Measurements from ENCODE around the gene IFT20.
"Not testable (repeated sequence)": the region's sequence is repeated elsewhere in the genome, so short reads cannot be mapped to it uniquely, and the experiment has no call there.

Gene IFT20

GRCh38 chr17:28363776-28364650, 28.7 kb upstream of the IFT20 start:
- no peak for DNase-seq (ENCODE audit: low read depth)

- no peak for DNase-seq (ENCODE audit: low read depth)
Observed at GRCh38 chr17:28363186-28363585, 27.9 kb upstream of the IFT20 start.

GRCh38 chr17:28357901-28358197, 22.6 kb upstream of the IFT20 start:
- no peak for DNase-seq (ENCODE audit: low read depth)

DNA sequence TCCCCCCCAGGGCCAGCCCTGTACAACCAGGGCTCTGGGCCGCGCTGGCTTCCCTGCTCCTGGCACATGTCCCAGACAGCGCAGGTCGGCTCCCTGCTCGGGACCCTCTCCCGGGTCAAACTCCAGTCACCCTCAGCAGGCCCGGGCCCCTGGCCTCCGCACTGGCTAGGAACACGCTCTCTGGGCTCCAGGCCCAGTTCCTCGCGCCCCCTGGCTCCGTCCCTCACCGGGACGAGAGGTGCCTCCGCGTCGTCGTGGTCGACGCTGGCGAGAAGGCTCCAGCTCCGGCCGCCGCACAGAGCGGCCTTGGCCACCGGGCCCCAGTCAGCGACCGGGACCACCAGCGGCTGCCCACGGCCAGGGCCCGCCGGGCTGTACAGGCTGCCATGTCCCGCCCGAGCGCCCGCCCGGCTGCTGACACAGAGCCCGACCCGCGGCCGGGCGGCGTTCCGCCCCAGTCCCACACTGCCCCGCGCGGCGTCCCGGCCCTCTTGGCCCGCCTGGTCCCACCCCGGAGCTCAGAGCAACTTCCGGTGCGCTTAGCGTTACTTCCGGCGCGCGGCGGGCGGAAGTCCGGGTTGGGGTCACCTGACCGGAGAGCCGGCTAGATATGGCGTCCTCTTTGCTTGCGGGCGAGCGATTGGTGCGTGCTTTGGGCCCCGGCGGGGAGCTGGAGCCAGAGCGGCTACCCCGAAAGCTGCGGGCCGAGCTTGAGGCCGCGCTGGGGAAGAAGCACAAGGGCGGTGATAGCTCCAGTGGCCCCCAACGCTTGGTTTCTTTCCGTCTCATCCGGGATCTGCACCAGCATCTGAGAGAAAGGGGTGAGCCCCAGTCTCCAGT, 22.0 kb upstream of the IFT20 start, which contains the start of gene POLDIP2:
TSS of gene POLDIP2 (minus strand) at position 467 of the 840 bp plus-strand sequence. CDS start at position 388, 79 bp downstream.
- DNase-seq (ENCODE audit: low read depth), result peak; percentile 85

- no peak for DNase-seq (ENCODE audit: low read depth)
Observed at GRCh38 chr17:28350271-28350670, 15.0 kb upstream of the IFT20 start.

GRCh38 chr17:28348979-28349378, 13.7 kb upstream of the IFT20 start:
- no peak for DNase-seq (ENCODE audit: low read depth)

DNA sequence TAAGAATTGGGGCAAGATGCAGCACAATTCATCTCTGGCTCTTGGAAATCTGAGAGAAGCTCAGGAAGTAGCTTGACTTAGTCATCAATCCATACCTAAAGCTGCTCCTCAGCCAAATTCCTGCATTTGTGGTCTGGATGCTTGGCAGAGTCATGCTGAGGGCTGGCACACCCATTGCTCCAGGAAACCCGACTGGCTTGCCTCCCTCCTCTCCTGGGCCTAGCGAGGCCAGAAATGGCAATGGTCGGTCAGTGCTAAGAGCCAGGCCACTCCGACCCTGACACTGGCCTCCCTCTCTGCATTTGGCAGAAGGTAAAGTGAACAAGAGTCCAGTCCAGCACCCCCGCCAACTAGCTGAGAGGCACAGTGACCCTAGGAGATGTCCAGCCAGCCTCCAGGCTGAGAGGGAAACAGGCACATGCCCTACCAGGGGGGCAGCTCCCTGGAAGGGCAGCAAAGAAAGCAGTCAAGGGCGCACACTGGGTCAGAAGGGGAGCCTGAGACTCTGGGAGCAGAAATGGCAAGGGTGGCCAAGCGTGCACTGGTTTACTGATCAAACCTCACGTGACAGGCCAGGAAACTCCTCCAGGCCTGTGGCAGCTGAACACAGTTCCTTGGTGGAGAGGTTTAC, 12.1 kb upstream of the IFT20 start:
- DNase-seq (ENCODE audit: low read depth), result peak; percentile 75

- no peak for DNase-seq (ENCODE audit: low read depth)
Observed at GRCh38 chr17:28346746-28347246, 11.5 kb upstream of the IFT20 start.

DNA sequence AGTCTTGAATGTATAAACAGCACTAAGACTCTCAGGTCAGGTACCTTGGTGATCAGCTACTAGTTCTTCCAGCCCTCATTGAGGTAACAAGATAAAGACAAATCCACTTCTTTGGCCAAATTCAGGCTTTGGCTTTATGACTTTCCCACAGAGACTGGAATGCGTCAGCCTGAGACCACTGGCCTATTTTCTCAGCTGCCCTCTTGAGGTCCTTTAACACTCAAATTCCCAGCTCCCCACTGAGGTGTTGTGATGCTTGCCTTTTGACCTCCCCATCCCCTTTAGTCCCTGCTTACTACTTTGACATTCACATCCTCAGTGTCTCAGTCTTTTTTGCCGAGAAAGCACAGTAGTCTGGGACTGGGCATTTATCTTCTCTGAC, 10.9 kb upstream of the IFT20 start:
- DNase-seq (ENCODE audit: low read depth), result no peak

GRCh38 chr17:28345419-28346198, 10.3 kb upstream of the IFT20 start:
- no peak for DNase-seq (ENCODE audit: low read depth)

GRCh38 chr17:28344435-28344901, 9.2 kb upstream of the IFT20 start:
- DNase-seq (ENCODE audit: low read depth), result no peak

DNA sequence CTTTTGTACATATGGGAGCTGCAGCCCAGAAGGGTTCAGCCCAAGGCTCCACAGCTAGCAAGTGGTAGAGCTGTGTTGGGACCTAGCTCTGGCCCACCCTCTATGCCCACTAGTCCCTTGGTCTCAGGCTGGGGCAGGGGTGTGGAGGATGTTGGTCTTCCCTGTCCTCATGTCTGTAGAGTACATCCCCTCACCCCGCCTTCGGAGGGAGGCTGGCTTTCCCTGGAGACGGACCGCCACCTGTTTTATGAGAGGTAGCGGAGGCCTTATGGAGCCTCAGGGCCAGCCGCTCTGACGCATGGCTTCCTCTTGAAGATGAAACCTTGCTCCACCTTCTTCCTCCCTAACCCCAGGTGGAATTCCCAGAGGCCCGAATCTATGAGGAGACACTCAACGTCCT, 8.7 kb upstream of the IFT20 start:
- DNase-seq (ENCODE audit: low read depth), result no peak

DNA sequence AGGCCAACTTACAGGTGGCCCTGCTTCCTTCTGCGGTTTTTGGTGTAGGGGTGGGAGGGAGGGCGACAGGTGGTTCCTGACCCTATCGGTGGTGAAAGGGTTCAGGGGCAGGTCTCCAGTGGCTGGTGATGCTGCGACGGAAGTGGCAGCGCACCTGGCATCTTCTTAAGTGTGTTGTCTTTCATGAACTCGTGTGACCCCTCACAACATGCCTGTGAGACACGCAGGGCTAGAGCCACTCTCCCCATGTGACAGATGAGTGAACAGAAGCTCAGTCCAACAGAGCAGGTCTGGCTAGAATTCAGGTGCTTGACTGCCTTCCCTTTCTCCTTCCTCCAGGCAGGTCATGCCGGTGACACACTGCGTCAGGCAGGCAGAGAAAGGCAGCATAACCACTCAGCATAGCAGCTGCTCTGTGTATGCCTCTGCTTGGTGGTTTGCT, 8.2 kb upstream of the IFT20 start:
- no peak for DNase-seq (ENCODE audit: low read depth)

- no peak for DNase-seq (ENCODE audit: low read depth)
Observed at GRCh38 chr17:28342313-28342712, 7.0 kb upstream of the IFT20 start.

GRCh38 chr17:28341516-28341915, 6.2 kb upstream of the IFT20 start:
- DNase-seq (ENCODE audit: low read depth), result no peak

- DNase-seq (ENCODE audit: low read depth), result no peak
Observed at GRCh38 chr17:28340374-28340773, 5.1 kb upstream of the IFT20 start.

- no peak for DNase-seq (ENCODE audit: low read depth)
Observed at GRCh38 chr17:28339431-28339830, 4.2 kb upstream of the IFT20 start.

GRCh38 chr17:28338769-28339212, 3.5 kb upstream of the IFT20 start:
- not testable (repeated sequence) for DNase-seq (ENCODE audit: low read depth)

- DNase-seq (ENCODE audit: low read depth), result peak; percentile 44
Observed at GRCh38 chr17:28338056-28338768, 2.9 kb upstream of the IFT20 start.

DNA sequence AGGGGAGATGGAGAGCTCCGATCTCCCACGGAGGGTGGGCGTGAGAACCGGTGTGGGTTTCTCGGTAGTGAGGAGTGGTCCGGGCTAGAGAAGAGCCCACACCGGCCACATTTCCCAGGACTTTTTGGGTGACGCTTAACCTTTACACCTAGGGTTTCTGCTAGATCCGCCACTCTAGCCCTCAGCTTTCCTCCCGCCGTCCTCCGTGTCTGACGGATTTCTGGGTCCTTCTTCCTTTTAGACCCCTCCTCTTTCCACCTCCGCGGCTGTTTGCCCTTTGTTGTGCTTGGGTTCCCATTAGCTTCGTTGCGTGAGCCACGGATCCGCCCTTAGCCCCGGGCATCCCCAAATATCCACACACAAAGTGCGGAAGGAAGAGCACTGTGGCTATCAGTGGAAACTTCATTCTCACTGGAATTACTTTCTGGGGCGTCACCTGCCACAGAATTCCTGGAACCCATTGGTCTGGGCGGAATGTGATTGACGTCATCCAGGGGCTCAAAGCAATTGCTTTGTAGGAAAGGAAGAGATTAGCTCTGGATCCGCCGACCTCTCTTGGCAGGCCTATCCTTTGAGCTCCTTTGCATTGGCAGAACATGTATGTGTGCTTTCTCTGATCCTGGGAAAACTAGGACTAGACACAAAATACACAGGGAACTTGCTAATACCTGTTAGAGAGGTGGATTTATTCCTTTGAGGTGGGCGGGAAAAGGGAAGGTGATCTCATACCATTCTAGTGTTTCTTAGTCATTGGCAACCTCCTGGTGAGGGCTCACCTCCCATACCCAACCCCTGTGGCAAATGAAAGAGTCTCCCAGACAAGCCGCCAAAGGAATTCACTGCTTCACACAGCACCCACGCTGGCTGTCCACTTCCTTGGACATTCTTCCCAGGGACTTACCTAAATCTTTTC, 943 bp upstream of the IFT20 start:
- peak; percentile 71 for DNase-seq (ENCODE audit: low read depth)

All from GM04504 (cell line).